Measurements from ENCODE around the gene SEC24C.

DNA sequence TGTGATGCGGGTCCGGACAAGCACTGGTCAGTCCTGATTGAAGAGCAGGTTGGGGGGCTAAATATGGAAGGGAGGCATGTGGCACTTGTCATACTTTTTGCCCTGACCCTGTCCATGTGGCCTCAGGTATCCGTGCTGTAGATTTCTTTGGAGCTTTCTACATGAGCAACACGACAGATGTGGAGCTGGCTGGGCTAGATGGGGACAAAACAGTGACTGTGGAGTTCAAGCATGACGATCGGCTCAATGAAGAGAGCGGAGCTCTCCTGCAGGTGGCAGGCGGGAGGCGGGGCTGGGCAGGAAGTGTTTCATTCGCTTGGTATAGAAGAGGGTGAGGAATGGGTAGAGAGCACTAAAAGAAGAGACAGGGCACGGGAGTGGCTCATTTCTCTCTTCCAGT lies 24.7 kb downstream of the SEC24C start:
- TF ChIP-seq GATA2 (IDR thresholded peaks at IDR 0.05; ENCODE audit: low read depth, low read length) (no peak), GATA3 (IDR thresholded peaks at IDR 0.05; ENCODE audit: low read depth, low read length) (no peak)

All from SH-SY5Y (cell line).